Measurements from ENCODE around the gene CORO7.

DNA sequence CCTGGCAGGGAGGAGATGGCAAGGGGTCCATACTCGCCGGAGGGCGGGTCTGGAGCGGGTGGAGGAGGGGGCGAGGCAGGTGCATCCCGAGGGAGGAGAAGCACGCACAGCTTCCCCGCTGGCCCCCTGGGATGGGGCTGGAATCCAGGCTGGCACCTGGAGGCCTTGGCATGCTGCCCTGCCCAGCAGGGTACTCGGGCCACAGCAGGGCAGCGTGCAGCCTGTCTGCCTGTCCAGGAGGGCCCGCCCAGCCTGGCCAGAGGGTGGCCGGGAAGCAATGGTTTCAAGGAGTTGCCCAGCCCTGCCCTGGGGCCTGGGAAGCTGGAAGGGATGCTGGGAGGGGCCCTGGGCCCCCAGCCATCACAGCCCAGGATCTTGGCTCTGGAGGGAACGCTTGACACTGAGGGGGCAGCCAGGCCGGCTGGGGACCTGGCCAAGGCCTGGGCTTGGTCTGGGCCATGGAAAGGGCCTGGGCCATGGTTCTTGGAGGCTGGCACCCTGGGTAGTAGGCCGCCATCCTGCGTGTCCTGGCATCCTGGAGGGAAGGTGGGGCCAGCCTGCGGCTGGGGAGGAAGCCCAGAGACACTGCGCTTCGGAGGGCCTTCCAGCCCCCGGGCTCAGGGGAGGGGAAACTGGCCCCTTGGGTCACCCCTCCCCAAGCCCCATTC lies 99.4 kb downstream of the CORO7 start:
- TF ChIP-seq, protein P1, sequence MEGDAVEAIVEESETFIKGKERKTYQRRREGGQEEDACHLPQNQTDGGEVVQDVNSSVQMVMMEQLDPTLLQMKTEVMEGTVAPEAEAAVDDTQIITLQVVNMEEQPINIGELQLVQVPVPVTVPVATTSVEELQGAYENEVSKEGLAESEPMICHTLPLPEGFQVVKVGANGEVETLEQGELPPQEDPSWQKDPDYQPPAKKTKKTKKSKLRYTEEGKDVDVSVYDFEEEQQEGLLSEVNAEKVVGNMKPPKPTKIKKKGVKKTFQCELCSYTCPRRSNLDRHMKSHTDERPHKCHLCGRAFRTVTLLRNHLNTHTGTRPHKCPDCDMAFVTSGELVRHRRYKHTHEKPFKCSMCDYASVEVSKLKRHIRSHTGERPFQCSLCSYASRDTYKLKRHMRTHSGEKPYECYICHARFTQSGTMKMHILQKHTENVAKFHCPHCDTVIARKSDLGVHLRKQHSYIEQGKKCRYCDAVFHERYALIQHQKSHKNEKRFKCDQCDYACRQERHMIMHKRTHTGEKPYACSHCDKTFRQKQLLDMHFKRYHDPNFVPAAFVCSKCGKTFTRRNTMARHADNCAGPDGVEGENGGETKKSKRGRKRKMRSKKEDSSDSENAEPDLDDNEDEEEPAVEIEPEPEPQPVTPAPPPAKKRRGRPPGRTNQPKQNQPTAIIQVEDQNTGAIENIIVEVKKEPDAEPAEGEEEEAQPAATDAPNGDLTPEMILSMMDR (IDR thresholded peaks at IDR 0.05): no peak
- no peak for TF ChIP-seq POLR2A (IDR thresholded peaks at IDR 0.05)

All from ovary (tissue), 3 donors.